Glomerular endothelial cell (primary cell): ENCODE measurements around the gene C6orf52. TPM values are rescaled to one million over a fixed set of nuclear protein-coding genes. Genes with fewer than 3 reads are reported as not detected.
"Not testable (repeated sequence)": the region's sequence is repeated elsewhere in the genome, so short reads cannot be mapped to it uniquely, and the experiment has no call there.

Source experiments
- DNase-seq: peaks from one replicate; pipeline ENCODE4 v3.0.0-alpha.2; 2011; ENCODE audit warnings: low read depth, low spot score; ENCODE audit errors: extremely low read depth
- total RNA-seq: library from RNA; depleted of rRNA; stranded (reverse); fragments of >200 nt; gene quantifications from 2 replicates; pipeline ENCODE4 v1.2.3, GENCODE V29; 2015

Gene C6orf52
- 1.9 and 3.4 TPM in 2 replicates for total RNA-seq

GRCh38 chr6:10694302-10695085 is at the start of gene C6orf52, which contains the start of gene PAK1IP1:
Gene C6orf52, minus strand, starts transcription at chr6:10694616. Its CDS starts 7,066 bp downstream, at chr6:10687550.
Gene PAK1IP1, plus strand, starts transcription at chr6:10694972. Its CDS starts 14 bp downstream, at chr6:10694986.
- peak; percentile 90 for DNase-seq

- no peak for DNase-seq
These were observed 49.1 kb upstream of the C6orf52 start for GRCh38 chr6:10743515-10743914.

- no peak for DNase-seq
These were observed 47.8 kb upstream of the C6orf52 start for GRCh38 chr6:10742251-10742650.

GRCh38 chr6:10741643-10742042 is 47.2 kb upstream of the C6orf52 start:
- DNase-seq = not testable (repeated sequence)

GRCh38 chr6:10740061-10740460 is 45.6 kb upstream of the C6orf52 start:
- DNase-seq = no peak

GRCh38 chr6:10736731-10737130 is 42.3 kb upstream of the C6orf52 start:
- DNase-seq = no peak

GRCh38 chr6:10733863-10734262 is 39.4 kb upstream of the C6orf52 start:
- DNase-seq = no peak

GRCh38 chr6:10733151-10733715 is 38.8 kb upstream of the C6orf52 start:
- DNase-seq = no peak

GRCh38 chr6:10730254-10730653 is 35.8 kb upstream of the C6orf52 start:
- no peak for DNase-seq

GRCh38 chr6:10725716-10726115 is 31.3 kb upstream of the C6orf52 start:
- no peak for DNase-seq

GRCh38 chr6:10725044-10725443 is 30.6 kb upstream of the C6orf52 start:
- no peak for DNase-seq

- DNase-seq = no peak
These were observed 29.1 kb upstream of the C6orf52 start for GRCh38 chr6:10723567-10723881.

- DNase-seq = peak; percentile 60
These were observed 28.6 kb upstream of the C6orf52 start, which contains the start of gene TMEM14C for GRCh38 chr6:10722820-10723566. Gene TMEM14C, plus strand, starts transcription at chr6:10723070. Its CDS starts 1,544 bp downstream, at chr6:10724614.

- no peak for DNase-seq
These were observed 28.1 kb upstream of the C6orf52 start for GRCh38 chr6:10722570-10722819.

- DNase-seq = no peak
These were observed 27.6 kb upstream of the C6orf52 start for GRCh38 chr6:10721850-10722569.

- not testable (repeated sequence) for DNase-seq
These were observed 26.8 kb upstream of the C6orf52 start for GRCh38 chr6:10720960-10721849.

- no peak for DNase-seq
These were observed 26.0 kb upstream of the C6orf52 start for GRCh38 chr6:10720265-10720959.

GRCh38 chr6:10719964-10720264 is 25.5 kb upstream of the C6orf52 start:
- no peak for DNase-seq

GRCh38 chr6:10719296-10719963 is 25.0 kb upstream of the C6orf52 start:
- no peak for DNase-seq
